ENCODE measurements around the gene CELF6. TPM values are rescaled to one million over a fixed set of nuclear protein-coding genes. Genes with fewer than 3 reads are reported as not detected.
A peak's percentile ranks its signal among the peaks of the same experiment; 100 is the strongest.

Gene CELF6
- total RNA-seq, 6 donors from 2014 or later = 0.61 to 29.3 (median 3.4) TPM

GRCh38 chr15:72242775-72243370, 77.1 kb downstream of the CELF6 start:
- Histone ChIP-seq H3K4me1 (peaks cover 0 to 2% (median under 1%) of the 10 kb centered on the region in 4 donors), H3K36me3 (peaks cover 3 to 76% (median 32%) of the 10 kb centered on the region in 4 donors), H3K4me3 (no peak overlapping the region), H3K27me3 (no peaks in the 10 kb centered on the region), H3K27ac (no peak overlapping the region), H3K9me3 (no peaks in the 10 kb centered on the region)
- DNase-seq = no peak
- WGBS, 2 donors = 53 to 59% methylated on average over 2 of the region's 2 CpGs
- ATAC-seq (ENCODE audit: low FRiP score in 2 of 2) = no peak
- no peak for TF ChIP-seq POLR2A (IDR thresholded peaks at IDR 0.05)

GRCh38 chr15:72239652-72240051, 80.3 kb downstream of the CELF6 start:
- Histone ChIP-seq H3K4me3 (no peak overlapping the region), H3K4me1 (peaks cover 0 to 14% (median 8%) of the 10 kb centered on the region in 4 donors), H3K9me3 (no peaks in the 10 kb centered on the region), H3K27ac (no peak overlapping the region), H3K27me3 (no peaks in the 10 kb centered on the region), H3K36me3 (peaks cover 3 to 54% (median 25%) of the 10 kb centered on the region in 4 donors)
- no peak for TF ChIP-seq EP300 (IDR thresholded peaks at IDR 0.05)
- TF ChIP-seq POLR2AphosphoS5 (IDR thresholded peaks at IDR 0.05) = no peak
- TF ChIP-seq CTCF (IDR thresholded peaks at IDR 0.05) = no peak
- no peak for TF ChIP-seq POLR2A (IDR thresholded peaks at IDR 0.05)
- ATAC-seq (ENCODE audit: low FRiP score in 2 of 2) (no peak), DNase-seq (no peak)

GRCh38 chr15:72238586-72238985, 81.4 kb downstream of the CELF6 start:
- TF ChIP-seq EP300 (IDR thresholded peaks at IDR 0.05) (no peak), POLR2A (IDR thresholded peaks at IDR 0.05) (no peak), CTCF (IDR thresholded peaks at IDR 0.05) (no peak), POLR2AphosphoS5 (IDR thresholded peaks at IDR 0.05) (no peak)
- Histone ChIP-seq H3K36me3 (peaks cover 3 to 44% (median 22%) of the 10 kb centered on the region in 4 donors), H3K4me1 (peaks cover 0 to 14% (median 8%) of the 10 kb centered on the region in 4 donors), H3K27ac (no peak overlapping the region), H3K9me3 (no peaks in the 10 kb centered on the region), H3K4me3 (no peak overlapping the region), H3K27me3 (no peaks in the 10 kb centered on the region)
- DNase-seq = no peak
- 94 to 98% methylated on average over 3 of the region's 3 CpGs for WGBS, 2 donors
- ATAC-seq (ENCODE audit: low FRiP score in 2 of 2) = no peak

- no peaks in the 10 kb centered on the region for H3K27me3 ChIP-seq
- ATAC-seq (ENCODE audit: low FRiP score in 2 of 2) (peak in 1 of 2 donors; percentile 25), DNase-seq (no peak)
- no peaks in the 10 kb centered on the region for H3K9me3 ChIP-seq
- WGBS, 2 donors = 94 to 100% methylated on average over 1 of the region's 1 CpG
- H3K4me1 ChIP-seq = peaks cover 1 to 15% (median 8%) of the 10 kb centered on the region in 4 donors
- H3K27ac ChIP-seq = peak overlapping the region; percentile 17 to 83 (median 45)
- peaks cover 3 to 38% (median 20%) of the 10 kb centered on the region in 4 donors for H3K36me3 ChIP-seq
- no peak overlapping the region for H3K4me3 ChIP-seq
- no peak for TF ChIP-seq EP300 (IDR thresholded peaks at IDR 0.05)
- TF ChIP-seq POLR2AphosphoS5 (IDR thresholded peaks at IDR 0.05) = no peak
- TF ChIP-seq POLR2A (IDR thresholded peaks at IDR 0.05) = no peak
- TF ChIP-seq CTCF (IDR thresholded peaks at IDR 0.05) = no peak
Measured at GRCh38 chr15:72237853-72238224, 82.1 kb downstream of the CELF6 start.

GRCh38 chr15:72237029-72237852, 82.7 kb downstream of the CELF6 start:
- TF ChIP-seq CTCF (IDR thresholded peaks at IDR 0.05) (no peak), EP300 (IDR thresholded peaks at IDR 0.05) (peak in 1 of 4 donors; percentile 55), POLR2AphosphoS5 (IDR thresholded peaks at IDR 0.05) (peak; percentile 64 to 74)
- H3K4me3 ChIP-seq = peak overlapping the region in 1 of 4 donors; percentile 11
- H3K27ac ChIP-seq = peak overlapping the region; percentile 3 to 83 (median 45)
- ATAC-seq (ENCODE audit: low FRiP score in 2 of 2) = peak; percentile 81 to 98
- DNase-seq = peak in 1 of 2 donors; percentile 80
- WGBS, 2 donors = 48 to 55% methylated on average over 3 of the region's 3 CpGs
- H3K9me3 ChIP-seq = no peaks in the 10 kb centered on the region
- H3K4me1 ChIP-seq = peaks cover 7 to 21% (median 14%) of the 10 kb centered on the region in 4 donors
- H3K27me3 ChIP-seq = no peaks in the 10 kb centered on the region
- peaks cover 3 to 32% (median 16%) of the 10 kb centered on the region in 4 donors for H3K36me3 ChIP-seq
